Left ventricle myocardium inferior (tissue), 1 donor: ENCODE measurements around the gene PPIP5K2. TPM values are rescaled to one million over a fixed set of nuclear protein-coding genes. Genes with fewer than 3 reads are reported as not detected.

Experiments used
- DNase-seq: peaks from one replicate; pipeline ENCODE4 v3.0.0-alpha.2; 2020
- H3K27ac ChIP-seq: fragments of 200-600 bp; replicated peaks from 2 replicates; pipeline ENCODE4 v1.8.0; 2021
- H3K27me3 ChIP-seq: fragments of 200-600 bp; 2 replicates; pipeline ENCODE4 v1.8.0; 2021; ENCODE audit warnings: low read depth
- H3K36me3 ChIP-seq: fragments of 200-600 bp; 2 replicates; pipeline ENCODE4 v1.8.0; 2021
- H3K4me1 ChIP-seq: fragments of 200-600 bp; 2 replicates; pipeline ENCODE4 v1.8.0; 2021
- H3K4me3 ChIP-seq: fragments of 200-600 bp; 2 replicates; pipeline ENCODE4 v1.8.0; 2021; ENCODE audit warnings: mild to moderate bottlenecking, moderate library complexity
- H3K9me3 ChIP-seq: fragments of 200-600 bp; replicated peaks from 2 replicates; pipeline ENCODE4 v1.8.0; 2021
- CTCF ChIP-seq: fragments of 200-600 bp; IDR thresholded peaks from 2 replicates; pipeline ENCODE4 v1.8.0; 2021; ENCODE audit warnings: antibody characterized with exemption, mild to moderate bottlenecking, borderline replicate concordance
- intact Hi-C: fragments of 100-400 bp; cut with micrococcal nuclease; formaldehyde crosslinking; loops from one replicate; pipeline ENCODE4 v1.11.0; 2022
- total RNA-seq: library from RNA; stranded (reverse); fragmentation: NEBNext Ultra II Directional; extraction: Animal tissue kit (Norgen Biotek cat#: 25700); gene quantifications from one replicate; pipeline ENCODE4 v1.2.1, GENCODE V29; 2021
- donor health status: DM: no; HTN: yes; CAD: no; lungs with severe emphysema.

The PPIP5K2 gene
- total RNA-seq, 1 donor from 2014 or later, result 28.5 TPM

GRCh38 chr5:103090791-103091190 is 29.3 kb upstream of the PPIP5K2 start:
- Histone ChIP-seq H3K4me1 (peaks cover 24% of the 10 kb centered on the region), H3K4me3 (no peak overlapping the region), H3K36me3 (peaks cover 83% of the 10 kb centered on the region), H3K27ac (no peak overlapping the region), H3K9me3 (peaks cover 3% of the 10 kb centered on the region), H3K27me3 (no peaks in the 10 kb centered on the region)
- no peak for TF ChIP-seq CTCF
- intact Hi-C loops, result no loop called here
- no peak for DNase-seq

DNA sequence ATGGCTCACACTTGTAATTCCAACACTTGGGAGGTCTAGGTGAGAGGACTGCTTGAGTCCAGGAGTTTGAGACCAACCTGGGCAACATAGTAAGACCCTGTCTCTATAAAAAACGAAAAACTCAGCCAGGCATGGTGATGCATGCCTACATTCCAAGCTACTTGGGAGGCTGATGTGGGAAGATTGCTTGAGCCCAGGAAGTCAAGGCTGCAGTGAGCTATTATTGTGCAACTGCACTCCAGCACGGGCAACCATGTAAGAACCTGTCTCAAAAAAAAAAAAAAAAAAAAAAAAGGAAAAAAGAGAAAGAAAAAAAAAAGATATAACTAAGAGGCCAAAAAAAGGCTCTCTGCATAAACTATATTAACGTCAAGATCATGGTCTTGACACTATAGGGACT is 27.4 kb upstream of the PPIP5K2 start:
- no peak overlapping the region for H3K4me3 ChIP-seq
- no peak for TF ChIP-seq CTCF
- H3K27me3 ChIP-seq, result no peaks in the 10 kb centered on the region
- H3K27ac ChIP-seq, result peak overlapping the region; percentile 75
- intact Hi-C loops, result no loop called here
- DNase-seq, result no peak
- H3K36me3 ChIP-seq, result peaks cover 81% of the 10 kb centered on the region
- no peaks in the 10 kb centered on the region for H3K9me3 ChIP-seq
- H3K4me1 ChIP-seq, result peaks cover 38% of the 10 kb centered on the region

- peaks cover 71% of the 10 kb centered on the region for H3K36me3 ChIP-seq
- no peak for DNase-seq
- no peaks in the 10 kb centered on the region for H3K27me3 ChIP-seq
- no peak for TF ChIP-seq CTCF
- peak overlapping the region; percentile 75 for H3K27ac ChIP-seq
- peak overlapping the region; percentile 5 for H3K4me3 ChIP-seq
- peaks cover 38% of the 10 kb centered on the region for H3K4me1 ChIP-seq
- H3K9me3 ChIP-seq, result no peaks in the 10 kb centered on the region
- intact Hi-C loops, result no loop called here
Observed at GRCh38 chr5:103093727-103094126, 26.4 kb upstream of the PPIP5K2 start.

DNA sequence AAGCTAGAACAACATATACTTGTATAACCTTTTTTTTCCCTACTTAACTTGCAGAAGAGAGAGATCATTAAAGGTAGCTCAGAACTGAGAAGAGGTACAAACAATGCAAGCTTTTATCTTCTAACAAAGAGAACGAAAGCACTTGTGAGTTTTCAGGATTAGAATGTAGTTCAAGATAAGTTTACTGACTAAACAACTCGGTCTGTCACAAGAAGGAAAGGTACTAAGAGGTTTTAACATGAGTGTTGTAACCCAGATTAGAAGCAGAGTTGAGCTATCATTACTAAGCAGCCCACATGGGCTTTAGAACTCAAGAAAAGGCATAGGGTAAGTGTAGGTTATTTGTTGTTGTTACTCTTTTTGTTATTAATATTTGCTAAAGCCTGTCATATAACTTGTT is 25.4 kb upstream of the PPIP5K2 start:
- intact Hi-C loops, result no loop called here
- no peak for TF ChIP-seq CTCF
- Histone ChIP-seq H3K27ac (peak overlapping the region; percentile 75), H3K4me1 (peaks cover 38% of the 10 kb centered on the region), H3K4me3 (peak overlapping the region; percentile 5), H3K36me3 (peaks cover 62% of the 10 kb centered on the region), H3K27me3 (no peaks in the 10 kb centered on the region), H3K9me3 (no peaks in the 10 kb centered on the region)
- DNase-seq, result no peak

DNA sequence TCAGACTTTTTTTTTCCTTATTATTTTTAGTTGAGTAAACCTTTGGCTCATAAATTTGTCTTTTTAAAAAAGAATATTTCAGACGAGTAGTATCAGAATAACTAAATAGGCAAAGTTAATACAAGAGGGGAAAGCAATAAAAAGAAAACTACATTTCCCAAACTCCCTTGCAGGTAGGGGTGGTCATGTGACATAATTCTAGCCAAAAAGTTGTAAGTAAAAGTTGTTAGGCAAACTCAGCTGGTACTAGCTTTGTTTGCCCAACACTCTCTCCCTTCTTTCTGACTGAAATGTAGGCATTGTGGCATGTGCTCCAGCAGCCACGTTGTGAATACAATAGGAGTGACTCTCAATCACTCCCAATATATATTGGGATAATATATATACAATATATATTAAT is 21.1 kb upstream of the PPIP5K2 start:
- Histone ChIP-seq H3K36me3 (peaks cover 59% of the 10 kb centered on the region), H3K27me3 (no peaks in the 10 kb centered on the region), H3K4me1 (peaks cover 30% of the 10 kb centered on the region), H3K9me3 (no peaks in the 10 kb centered on the region), H3K27ac (no peak overlapping the region), H3K4me3 (no peak overlapping the region)
- no peak for DNase-seq
- TF ChIP-seq CTCF, result no peak
- intact Hi-C loops, result no loop called here
